ENCODE results near the gene TTYH2.

DNA sequence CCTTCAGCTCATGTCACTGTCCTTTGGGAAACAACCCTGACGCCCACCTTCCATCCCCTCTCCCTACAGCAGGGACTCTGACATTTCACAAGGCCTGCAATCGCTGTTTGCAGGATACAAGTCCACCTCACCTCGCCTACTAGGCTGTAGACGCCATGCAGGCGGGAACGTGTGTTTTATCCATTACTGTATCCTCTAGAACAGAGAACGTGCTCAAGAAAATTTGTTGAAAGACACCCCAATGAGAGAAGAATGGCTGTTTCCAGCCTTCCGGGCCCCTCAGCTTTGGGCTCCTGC lies 1.5 kb upstream of the TTYH2 start:
- TF ChIP-seq GATA2 (IDR thresholded peaks at IDR 0.05; ENCODE audit: low read depth, low read length) (no peak), GATA3 (IDR thresholded peaks at IDR 0.05; ENCODE audit: low read depth, low read length) (no peak)

All from SH-SY5Y (cell line).